ENCODE results near the gene SAE1. TPM values are rescaled to one million over a fixed set of nuclear protein-coding genes. Genes with fewer than 3 reads are reported as not detected.

Gene SAE1
- total and polyA plus RNA-seq, 10 of the 15 experiments (the other 5 are each of a cell fraction or from before 2014, with no cell fraction given): 62.0 to 246 (median 148) TPM

DNA sequence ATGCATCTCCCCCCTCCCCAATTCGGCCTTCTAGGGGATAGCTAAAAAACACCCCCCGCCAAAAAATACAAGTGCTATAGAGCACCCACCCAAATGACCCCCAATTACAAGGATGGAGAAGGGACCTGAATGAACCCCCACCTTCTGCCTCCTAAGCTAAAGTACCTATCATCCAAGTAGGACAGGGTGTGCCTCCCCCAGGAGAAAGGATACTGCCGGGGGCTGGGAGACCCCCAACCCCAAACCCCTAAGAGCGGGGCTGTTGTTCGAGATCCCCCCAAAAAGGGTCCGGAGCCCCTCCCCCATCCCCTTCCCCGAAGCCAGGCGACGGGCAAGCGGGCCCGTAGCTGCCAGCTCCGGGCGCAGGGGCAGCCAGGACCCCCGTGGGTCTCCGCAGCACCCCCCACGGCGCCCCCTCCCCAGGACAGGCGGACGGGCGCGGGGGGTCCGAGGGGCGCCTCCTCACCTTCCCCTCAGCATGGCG, 18.9 kb upstream of the SAE1 start:
- BruUV-seq (replicated peaks): no TSS peak
- ChIA-PET POLR2A (interaction anchor here (1.2 to 1.4 kb wide), 2 partner anchors 20 to 114 kb away, joined by 3 to 7 read pairs; partner anchors contain the start of gene SAE1), RAD21 (ENCODE audit: unreplicated experiment) (no interaction called here), CTCF (interaction anchor here (0.6 to 0.7 kb wide), 2 partner anchors 9 to 14 kb away, joined by 3 read pairs; no protein-coding TSS in a partner anchor), SMC1A (ENCODE audit: uncharacterized antibody, unreplicated experiment) (interaction anchor here (0.7 kb wide), 1 partner anchor 64 kb away, joined by 3 read pairs; no protein-coding TSS in a partner anchor)
- H3K36me3 ChIP-seq (ENCODE audit: control insufficient read depth in 2 of 2, insufficient read depth in 2 of 2, low read length in 1 of 2): no peaks in the 10 kb centered on the region
- no peak for FAIRE-seq
- no peaks in the 10 kb centered on the region for H3K27me3 ChIP-seq (replicated peaks in 1 of 2; ENCODE audit: control insufficient read depth in 2 of 2, insufficient read depth in 2 of 2, low read length in 1 of 2)
- peak overlapping the region; percentile 100 for H3K9ac ChIP-seq (ENCODE audit: control insufficient read depth, insufficient read depth, low read length)
- intact Hi-C loops (cut with micrococcal nuclease; ENCODE audit: unreplicated experiment) (loop anchor here (1.0 to 10.0 kb wide), 2 partner anchors 63 to 257 kb away; partner anchors contain the start of genes AP2S1 and TMEM160), in situ Hi-C loops (cut with MboI) (no loop called here)
- DNase-seq (ENCODE audit: low read depth, low spot score): no peak
- ATAC-seq: no peak
- H4K20me1 ChIP-seq (ENCODE audit: control insufficient read depth, insufficient read depth): no peaks in the 10 kb centered on the region
- H3K79me2 ChIP-seq (ENCODE audit: control insufficient read depth, insufficient read depth, low read length): peaks cover 61% of the 10 kb centered on the region
- peak overlapping the region; percentile 98 for H3K4me3 ChIP-seq
- peaks cover 11% of the 10 kb centered on the region for H3K4me1 ChIP-seq (ENCODE audit: control insufficient read depth, insufficient read depth, low read length)
- peak overlapping the region; percentile 77 for H3K4me2 ChIP-seq (ENCODE audit: control insufficient read depth, insufficient read depth)
- no peaks in the 10 kb centered on the region for H3K9me3 ChIP-seq (replicated peaks; ENCODE audit: control insufficient read depth, insufficient read depth, low read length)
- WGBS (ENCODE audit: insufficient coverage, insufficient replicate concordance, low lambda C conversion rate, missing lambda C conversion rate): 1% methylated on average over 20 of the region's 24 CpGs
- no peak overlapping the region for H2AFZ ChIP-seq (ENCODE audit: control insufficient read depth, low read depth, low read length)
- H3K27ac ChIP-seq (ENCODE audit: control insufficient read depth, insufficient read depth): peak overlapping the region; percentile 99
- TF ChIP-seq, protein P1, sequence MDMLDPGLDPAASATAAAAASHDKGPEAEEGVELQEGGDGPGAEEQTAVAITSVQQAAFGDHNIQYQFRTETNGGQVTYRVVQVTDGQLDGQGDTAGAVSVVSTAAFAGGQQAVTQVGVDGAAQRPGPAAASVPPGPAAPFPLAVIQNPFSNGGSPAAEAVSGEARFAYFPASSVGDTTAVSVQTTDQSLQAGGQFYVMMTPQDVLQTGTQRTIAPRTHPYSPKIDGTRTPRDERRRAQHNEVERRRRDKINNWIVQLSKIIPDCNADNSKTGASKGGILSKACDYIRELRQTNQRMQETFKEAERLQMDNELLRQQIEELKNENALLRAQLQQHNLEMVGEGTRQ (IDR thresholded peaks at IDR 0.05; ENCODE audit: borderline replicate concordance, low read depth, low read length): no peak
- no peak for TF ChIP-seq HDAC6 (IDR thresholded peaks at IDR 0.05; ENCODE audit: unreplicated experiment)
- TF ChIP-seq, protein P2, sequence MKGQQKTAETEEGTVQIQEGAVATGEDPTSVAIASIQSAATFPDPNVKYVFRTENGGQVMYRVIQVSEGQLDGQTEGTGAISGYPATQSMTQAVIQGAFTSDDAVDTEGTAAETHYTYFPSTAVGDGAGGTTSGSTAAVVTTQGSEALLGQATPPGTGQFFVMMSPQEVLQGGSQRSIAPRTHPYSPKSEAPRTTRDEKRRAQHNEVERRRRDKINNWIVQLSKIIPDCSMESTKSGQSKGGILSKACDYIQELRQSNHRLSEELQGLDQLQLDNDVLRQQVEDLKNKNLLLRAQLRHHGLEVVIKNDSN (IDR thresholded peaks at IDR 0.05; ENCODE audit: borderline replicate concordance, extremely low read length, insufficient read depth, low read depth, low read length): no peak
- TF ChIP-seq GATAD2B (conservative IDR thresholded peaks at IDR 0.05; ENCODE audit: low read depth): peak; percentile 11; the same call in 1 of the 2 replicates
- TF ChIP-seq MTA3 (IDR thresholded peaks at IDR 0.05; ENCODE audit: borderline replicate concordance, low read length): 0 out of 2 replicates have a peak, but pooled peaks have one; percentile 70
- no peak for TF ChIP-seq CBX5 (IDR thresholded peaks at IDR 0.05; ENCODE audit: low read depth)
- peak; percentile 6; the same call in 1 of the 2 replicates for TF ChIP-seq DPF2 (IDR thresholded peaks at IDR 0.05)
- no peak for TF ChIP-seq MYC (IDR thresholded peaks at IDR 0.05; ENCODE audit: insufficient read depth, insufficient read length, insufficient replicate concordance, low read length, severe bottlenecking)
- no peak for TF ChIP-seq ZSCAN29 (IDR thresholded peaks at IDR 0.05)
- TF ChIP-seq PAX8 (IDR thresholded peaks at IDR 0.05): no peak
- TF ChIP-seq, protein P3, sequence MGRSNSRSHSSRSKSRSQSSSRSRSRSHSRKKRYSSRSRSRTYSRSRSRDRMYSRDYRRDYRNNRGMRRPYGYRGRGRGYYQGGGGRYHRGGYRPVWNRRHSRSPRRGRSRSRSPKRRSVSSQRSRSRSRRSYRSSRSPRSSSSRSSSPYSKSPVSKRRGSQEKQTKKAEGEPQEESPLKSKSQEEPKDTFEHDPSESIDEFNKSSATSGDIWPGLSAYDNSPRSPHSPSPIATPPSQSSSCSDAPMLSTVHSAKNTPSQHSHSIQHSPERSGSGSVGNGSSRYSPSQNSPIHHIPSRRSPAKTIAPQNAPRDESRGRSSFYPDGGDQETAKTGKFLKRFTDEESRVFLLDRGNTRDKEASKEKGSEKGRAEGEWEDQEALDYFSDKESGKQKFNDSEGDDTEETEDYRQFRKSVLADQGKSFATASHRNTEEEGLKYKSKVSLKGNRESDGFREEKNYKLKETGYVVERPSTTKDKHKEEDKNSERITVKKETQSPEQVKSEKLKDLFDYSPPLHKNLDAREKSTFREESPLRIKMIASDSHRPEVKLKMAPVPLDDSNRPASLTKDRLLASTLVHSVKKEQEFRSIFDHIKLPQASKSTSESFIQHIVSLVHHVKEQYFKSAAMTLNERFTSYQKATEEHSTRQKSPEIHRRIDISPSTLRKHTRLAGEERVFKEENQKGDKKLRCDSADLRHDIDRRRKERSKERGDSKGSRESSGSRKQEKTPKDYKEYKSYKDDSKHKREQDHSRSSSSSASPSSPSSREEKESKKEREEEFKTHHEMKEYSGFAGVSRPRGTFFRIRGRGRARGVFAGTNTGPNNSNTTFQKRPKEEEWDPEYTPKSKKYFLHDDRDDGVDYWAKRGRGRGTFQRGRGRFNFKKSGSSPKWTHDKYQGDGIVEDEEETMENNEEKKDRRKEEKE (IDR thresholded peaks at IDR 0.05): no peak
- no peak for TF ChIP-seq ASH2L (IDR thresholded peaks at IDR 0.05; ENCODE audit: borderline replicate concordance, low read depth)
- TF ChIP-seq SRF (IDR thresholded peaks at IDR 0.05; ENCODE audit: low read depth in 2 of 2, low read length in 2 of 2): no peak
- TF ChIP-seq ESRRA (IDR thresholded peaks at IDR 0.05; ENCODE audit: low read length): no peak
- no peak for TF ChIP-seq NFIC (IDR thresholded peaks at IDR 0.05; ENCODE audit: low read depth, low read length)
- no peak for TF ChIP-seq ZNF622 (IDR thresholded peaks at IDR 0.05)
- no peak for TF ChIP-seq EZH2 (IDR thresholded peaks at IDR 0.05; ENCODE audit: borderline replicate concordance, control insufficient read depth, low read depth, low read length)
- no peak for TF ChIP-seq SREBF1 (IDR thresholded peaks at IDR 0.05; ENCODE audit: low read length)
- no peak for TF ChIP-seq EGR1 (IDR thresholded peaks at IDR 0.05; ENCODE audit: borderline replicate concordance in 1 of 2, low read depth in 2 of 2, low read length in 2 of 2)

Data from GM12878 (cell line).